Rectal smooth muscle tissue (tissue), 1 donor: Measurements from ENCODE around the gene CCDC183.
"Not testable (repeated sequence)": the region's sequence is repeated elsewhere in the genome, so short reads cannot be mapped to it uniquely, and the experiment has no call there.

ENCODE experiments used
- H3K27ac ChIP-seq: one replicate; pipeline ENCODE4 v1.7.0; 2013; ENCODE audit warnings: low read depth, low read length, inconsistent platforms
- H3K27me3 ChIP-seq: one replicate; pipeline ENCODE4 v1.7.0; 2013; ENCODE audit warnings: low read length; ENCODE audit not compliant: control insufficient read depth, insufficient read depth
- H3K36me3 ChIP-seq: one replicate; pipeline ENCODE4 v1.7.0; 2013; ENCODE audit warnings: low read length; ENCODE audit not compliant: control insufficient read depth, insufficient read depth
- H3K4me1 ChIP-seq: one replicate; pipeline ENCODE4 v1.7.0; 2013; ENCODE audit warnings: low read length; ENCODE audit not compliant: control insufficient read depth, insufficient read depth
- H3K4me3 ChIP-seq: one replicate; pipeline ENCODE4 v1.7.0; 2013; ENCODE audit warnings: low read length
- H3K9ac ChIP-seq: one replicate; pipeline ENCODE4 v1.7.0; 2013; ENCODE audit warnings: low read length

Gene CCDC183

GRCh38 chr9:136803009-136803550 lies 6.9 kb downstream of the CCDC183 start:
- not testable (repeated sequence) for H3K4me1 ChIP-seq, H3K27ac ChIP-seq, H3K9ac ChIP-seq, H3K36me3 ChIP-seq, H3K4me3 ChIP-seq
- peaks cover 20% of the 10 kb centered on the region for H3K27me3 ChIP-seq

- Histone ChIP-seq H3K27me3 (peaks cover 15% of the 10 kb centered on the region), H3K4me1 (peaks cover 9% of the 10 kb centered on the region), H3K27ac (no peak overlapping the region), H3K9ac (no peak overlapping the region), H3K4me3 (no peak overlapping the region), H3K36me3 (peaks cover 3% of the 10 kb centered on the region)
These were observed 7.7 kb downstream of the CCDC183 start for GRCh38 chr9:136803551-136804508.

DNA sequence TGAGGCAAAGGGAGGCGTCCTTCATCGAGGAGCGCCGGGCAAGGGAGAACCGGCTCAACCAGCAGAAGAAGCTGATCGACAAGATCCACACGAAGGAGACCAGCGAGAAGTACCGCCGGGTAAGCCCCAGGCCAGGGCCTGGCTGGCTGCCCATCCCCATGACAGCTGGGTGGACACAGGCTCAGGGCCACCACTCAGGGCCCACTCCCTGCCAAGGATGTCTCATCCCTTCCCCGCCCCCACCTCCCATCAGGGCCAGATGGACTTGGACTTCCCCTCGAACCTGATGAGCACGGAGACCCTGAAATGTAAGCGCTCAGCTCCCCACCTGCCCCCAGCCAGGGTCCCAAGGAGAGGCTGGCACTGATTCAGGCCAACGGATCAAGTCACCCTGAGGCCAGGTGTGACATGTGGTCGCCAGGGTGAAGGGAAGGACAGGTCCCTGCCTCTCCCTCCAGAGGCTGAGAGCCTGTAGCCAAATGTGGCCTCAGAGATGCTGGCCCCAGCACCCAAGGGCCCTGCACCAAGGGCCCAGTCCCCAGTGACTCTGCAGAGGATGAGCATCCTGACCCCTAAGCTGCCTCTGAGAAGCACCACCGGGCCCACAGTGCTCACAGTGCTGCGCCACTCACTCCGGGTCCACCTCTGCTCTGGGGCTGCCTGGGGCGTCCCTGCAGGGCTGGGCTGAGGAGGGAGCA lies 8.5 kb downstream of the CCDC183 start:
- H3K36me3 ChIP-seq = peaks cover 3% of the 10 kb centered on the region
- H3K4me1 ChIP-seq = peaks cover 15% of the 10 kb centered on the region
- no peak overlapping the region for H3K9ac ChIP-seq
- H3K27me3 ChIP-seq = peaks cover 7% of the 10 kb centered on the region
- no peak overlapping the region for H3K27ac ChIP-seq
- H3K4me3 ChIP-seq = no peak overlapping the region

GRCh38 chr9:136805207-136805740 lies 9.1 kb downstream of the CCDC183 start:
- Histone ChIP-seq H3K9ac (no peak overlapping the region), H3K36me3 (peaks cover 3% of the 10 kb centered on the region), H3K27me3 (peaks cover 5% of the 10 kb centered on the region), H3K27ac (no peak overlapping the region), H3K4me3 (no peak overlapping the region), H3K4me1 (peaks cover 15% of the 10 kb centered on the region)

GRCh38 chr9:136806067-136806466 lies 9.9 kb downstream of the CCDC183 start:
- no peak overlapping the region for H3K4me3 ChIP-seq
- no peak overlapping the region for H3K27ac ChIP-seq
- peaks cover under 1% of the 10 kb centered on the region for H3K27me3 ChIP-seq
- H3K36me3 ChIP-seq = peaks cover 3% of the 10 kb centered on the region
- peaks cover 15% of the 10 kb centered on the region for H3K4me1 ChIP-seq
- H3K9ac ChIP-seq = no peak overlapping the region

- H3K36me3 ChIP-seq = peaks cover 3% of the 10 kb centered on the region
- H3K9ac ChIP-seq = no peak overlapping the region
- peak overlapping the region; percentile 75 for H3K27ac ChIP-seq
- H3K4me3 ChIP-seq = peak overlapping the region; percentile 59
- no peaks in the 10 kb centered on the region for H3K27me3 ChIP-seq
- peaks cover 15% of the 10 kb centered on the region for H3K4me1 ChIP-seq
These were observed 10.6 kb downstream of the CCDC183 start for GRCh38 chr9:136806631-136807201.

GRCh38 chr9:136807281-136808074 lies 11.3 kb downstream of the CCDC183 start, which contains the start of gene RABL6:
Gene RABL6, plus strand, starts transcription at chr9:136807948. Its CDS starts 249 bp downstream, at chr9:136808197.
- no peaks in the 10 kb centered on the region for H3K27me3 ChIP-seq
- H3K36me3 ChIP-seq = peaks cover 3% of the 10 kb centered on the region
- H3K9ac ChIP-seq = peak within 1 kb of the TSS; percentile 61
- peak within 1 kb of the TSS; percentile 75 for H3K27ac ChIP-seq
- H3K4me3 ChIP-seq = peak within 1 kb of the TSS; percentile 89
- peaks cover 15% of the 10 kb centered on the region for H3K4me1 ChIP-seq

DNA sequence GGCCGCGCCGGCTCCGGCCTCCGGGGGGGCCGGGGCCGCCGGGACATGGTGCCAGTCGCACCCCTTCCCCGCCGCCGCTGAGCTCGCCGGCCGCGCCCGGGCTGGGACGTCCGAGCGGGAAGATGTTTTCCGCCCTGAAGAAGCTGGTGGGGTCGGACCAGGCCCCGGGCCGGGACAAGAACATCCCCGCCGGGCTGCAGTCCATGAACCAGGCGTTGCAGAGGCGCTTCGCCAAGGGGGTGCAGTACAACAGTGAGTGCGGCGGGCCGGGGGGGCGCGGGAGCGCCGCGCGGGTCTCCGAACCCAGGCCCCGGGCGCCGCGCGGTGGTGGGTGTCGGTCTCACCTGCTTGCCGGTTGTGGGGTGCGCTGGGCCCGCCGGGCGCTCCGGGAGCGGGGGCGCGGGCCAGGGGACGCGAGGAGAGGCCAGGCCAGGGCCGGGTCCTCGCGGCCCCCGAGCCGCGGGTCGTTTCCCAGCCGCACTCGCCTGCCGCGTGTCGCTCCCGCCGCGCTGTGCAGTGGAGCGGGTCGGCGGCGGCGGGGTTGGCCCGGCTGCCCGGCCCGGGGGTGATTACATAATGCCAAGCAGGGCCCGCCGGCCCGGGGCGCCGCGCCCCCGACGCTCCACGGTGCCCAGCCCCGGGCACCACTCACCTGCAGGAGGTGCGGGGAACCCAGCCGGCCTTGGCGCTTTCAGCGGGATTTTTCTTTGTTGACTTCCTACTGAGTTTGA lies 12.1 kb downstream of the CCDC183 start:
- H3K4me1 ChIP-seq = peaks cover 15% of the 10 kb centered on the region
- peak overlapping the region; percentile 55 for H3K27ac ChIP-seq
- peaks cover 5% of the 10 kb centered on the region for H3K36me3 ChIP-seq
- H3K27me3 ChIP-seq = no peaks in the 10 kb centered on the region
- H3K9ac ChIP-seq = peak overlapping the region; percentile 49
- H3K4me3 ChIP-seq = peak overlapping the region; percentile 89

DNA sequence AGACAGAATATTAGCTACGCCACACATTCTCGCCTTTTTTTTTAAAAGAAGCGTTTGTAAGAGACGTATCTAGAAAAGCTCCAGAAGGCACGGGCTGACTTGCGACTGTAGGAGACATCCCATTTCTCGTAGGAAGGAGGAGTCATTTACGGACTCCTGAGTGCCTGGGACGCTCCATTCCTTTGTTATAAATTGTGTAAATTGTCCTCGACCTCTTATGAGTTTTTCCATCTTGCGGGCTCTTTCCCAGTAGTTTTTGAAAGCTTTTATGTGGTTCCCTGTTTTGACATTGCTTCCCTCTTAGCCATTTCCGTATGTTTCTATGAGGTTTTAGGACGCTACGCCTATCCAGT lies 12.6 kb downstream of the CCDC183 start:
- peaks cover 15% of the 10 kb centered on the region for H3K4me1 ChIP-seq
- H3K27ac ChIP-seq = no peak overlapping the region

DNA sequence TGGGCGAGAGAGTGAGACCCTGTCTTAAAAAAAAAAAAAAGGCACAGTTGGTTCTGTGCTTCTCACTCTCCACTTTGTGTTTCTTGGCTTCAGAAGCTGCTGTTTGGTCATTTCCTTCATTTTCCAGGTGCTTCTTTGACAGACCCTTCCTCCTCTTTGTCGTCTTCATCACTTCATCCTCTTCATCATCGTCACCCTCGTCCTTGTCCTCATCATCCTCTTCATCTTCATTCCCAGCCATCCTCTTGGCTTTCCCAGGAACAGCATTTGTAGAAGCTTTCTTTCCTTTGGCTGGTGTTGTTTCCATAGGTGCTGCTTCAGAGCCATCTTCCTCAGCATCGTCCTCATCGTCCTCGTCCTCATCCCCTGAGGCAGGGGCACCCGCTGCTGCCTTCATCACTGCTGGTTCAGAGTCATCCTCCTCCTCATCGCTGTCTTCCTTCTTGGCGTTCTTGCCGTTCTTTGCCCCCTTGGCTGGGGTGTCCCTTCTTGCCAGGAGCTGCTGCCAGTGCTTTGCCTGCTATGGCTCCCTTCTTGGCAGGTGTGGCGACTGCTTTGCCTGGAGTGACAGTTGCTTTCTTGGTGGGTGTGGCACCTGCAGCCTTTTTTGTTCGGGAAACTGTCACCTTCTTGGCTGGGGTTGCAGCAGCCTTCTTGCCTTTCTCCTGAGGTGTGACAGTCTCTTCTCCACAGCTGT lies 18.7 kb downstream of the CCDC183 start:
- no peak overlapping the region for H3K9ac ChIP-seq
- H3K27me3 ChIP-seq = no peaks in the 10 kb centered on the region
- H3K27ac ChIP-seq = no peak overlapping the region
- H3K36me3 ChIP-seq = peaks cover 8% of the 10 kb centered on the region
- no peak overlapping the region for H3K4me3 ChIP-seq
- H3K4me1 ChIP-seq = no peaks in the 10 kb centered on the region

More for the DNA sequence above, 12.6 kb downstream of the CCDC183 start:
- Histone ChIP-seq H3K4me3 (peak overlapping the region; percentile 89), H3K9ac (no peak overlapping the region), H3K36me3 (peaks cover 5% of the 10 kb centered on the region), H3K27me3 (no peaks in the 10 kb centered on the region)

DNA sequence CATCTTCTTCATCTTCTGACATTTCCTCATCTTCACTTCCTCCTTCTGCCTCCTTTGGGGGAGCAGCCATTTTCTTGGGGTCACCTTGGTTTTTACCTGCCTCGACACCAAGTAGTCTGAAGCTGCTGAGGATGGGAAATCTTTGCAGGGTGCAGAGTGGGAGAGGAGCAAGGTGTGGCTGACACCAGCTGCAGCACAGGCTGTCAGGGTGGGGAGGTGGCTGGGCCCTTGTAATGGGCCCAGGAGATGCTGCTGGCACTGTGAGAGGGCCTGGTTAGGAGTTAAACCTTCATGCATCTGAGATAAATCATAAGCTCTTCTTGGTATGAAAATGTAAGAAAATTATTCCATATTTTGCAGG lies 19.3 kb downstream of the CCDC183 start:
- peaks cover 8% of the 10 kb centered on the region for H3K36me3 ChIP-seq
- no peaks in the 10 kb centered on the region for H3K27me3 ChIP-seq
- no peaks in the 10 kb centered on the region for H3K4me1 ChIP-seq
- H3K27ac ChIP-seq = no peak overlapping the region
- H3K9ac ChIP-seq = no peak overlapping the region
- H3K4me3 ChIP-seq = no peak overlapping the region
